Natural killer cell (primary cell): ENCODE results near the gene NDUFV1. TPM values are rescaled to one million over a fixed set of nuclear protein-coding genes. Genes with fewer than 3 reads are reported as not detected.
A peak's percentile ranks its signal among the peaks of the same experiment; 100 is the strongest.
"Not testable (repeated sequence)": the region's sequence is repeated elsewhere in the genome, so short reads cannot be mapped to it uniquely, and the experiment has no call there.

Experiments
- ATAC-seq, 3 donors: fragments of 150-1000 bp in 2 of 3; fragments of 200-7000 bp in 1 of 3; cut with Tn5 transposase; 1 replicate in 1 of 3; 2 replicates in 2 of 3; pipeline ENCODE4 v1.10.0; 2021; ENCODE audit warnings: mild to moderate bottlenecking in 2 of 3, moderate library complexity in 2 of 3
- DNase-seq, 2 donors: peaks; one replicate each; pipeline versions ENCODE4 v3.0.0 to v3.0.0-alpha.2; 2013 to 2021; ENCODE audit warnings: mixed read lengths in 1 of 2
- H3K27ac ChIP-seq: one replicate; pipeline ENCODE4 v1.5.1; 2013; ENCODE audit warnings: mild to moderate bottlenecking, low read length
- H3K27me3 ChIP-seq: one replicate; pipeline ENCODE4 v1.6.1; 2013; ENCODE audit warnings: low read length; ENCODE audit not compliant: control insufficient read depth, insufficient read depth
- H3K36me3 ChIP-seq: one replicate; pipeline ENCODE4 v1.6.1; 2013; ENCODE audit warnings: low read length; ENCODE audit not compliant: control insufficient read depth, insufficient read depth
- H3K4me1 ChIP-seq: one replicate; pipeline ENCODE4 v1.6.1; 2013; ENCODE audit warnings: low read length; ENCODE audit not compliant: control insufficient read depth, insufficient read depth
- H3K4me3 ChIP-seq: one replicate; pipeline ENCODE4 v1.5.1; 2013; ENCODE audit warnings: low read length
- H3K9me3 ChIP-seq: one replicate; pipeline ENCODE4 v1.6.1; 2013; ENCODE audit warnings: low read length; ENCODE audit not compliant: control insufficient read depth, insufficient read depth
- H3K27ac Mint-ChIP-seq, 2 donors: one replicate each; pipeline ENCODE4 v1.8.0; 2022; ENCODE audit warnings: mild to moderate bottlenecking in 2 of 2, mixed read lengths in 2 of 2, moderate library complexity in 1 of 2
- H3K27me3 Mint-ChIP-seq, 2 donors: one replicate each; pipeline ENCODE4 v1.8.0; 2022; ENCODE audit warnings: low read depth in 2 of 2, mixed read lengths in 2 of 2
- H3K36me3 Mint-ChIP-seq: one replicate; pipeline ENCODE4 v1.8.0; 2022; ENCODE audit warnings: mixed read lengths
- H3K4me1 Mint-ChIP-seq, 2 donors: one replicate each; pipeline ENCODE4 v1.8.0; 2022; ENCODE audit warnings: mixed read lengths in 2 of 2
- H3K4me3 Mint-ChIP-seq: one replicate; pipeline ENCODE4 v1.8.0; 2022; ENCODE audit warnings: mild to moderate bottlenecking, moderate library complexity, mixed read lengths
- H3K9me3 Mint-ChIP-seq, 2 donors: one replicate each; pipeline ENCODE4 v1.8.0; 2022; ENCODE audit warnings: mixed read lengths in 2 of 2
- CTCF ChIP-seq: fragments of 200-600 bp; IDR thresholded peaks from one replicate; pipeline ENCODE4 v1.8.0; 2022; ENCODE audit warnings: antibody characterized with exemption
- WGBS: methylation state at CpG from one replicate; pipeline ENCODE4 v1.1.7; 2013; ENCODE audit warnings: missing lambda C conversion rate; ENCODE audit not compliant: insufficient coverage; 5-methylcytosine and 5-hydroxymethylcytosine counted together
- intact Hi-C: fragments of 100-400 bp; cut with micrococcal nuclease; formaldehyde crosslinking; loops from one replicate; pipeline ENCODE4 v1.14.2; 2022
- total RNA-seq, 4 donors: library from RNA; stranded (reverse); fragments of 120-200 nt in 1 of 4; gene quantifications; one replicate each; pipeline versions ENCODE4 v1.2.3 to v1.2.4, GENCODE V29; 2013 to 2022

NDUFV1 gene
- total RNA-seq, 3 donors from 2014 or later (not counting 1 experiment from before 2014, with no cell fraction given): 346 to 393 (median 360) TPM

GRCh38 chr11:67636962-67637361 is 30.2 kb downstream of the NDUFV1 start:
- no peaks in the 10 kb centered on the region for H3K36me3 Mint-ChIP-seq
- intact Hi-C loops: loop anchor here (10.0 kb wide), 1 partner anchor 78 kb away; no protein-coding TSS in a partner anchor
- H3K27ac Mint-ChIP-seq: no peak overlapping the region
- H3K36me3 ChIP-seq: no peaks in the 10 kb centered on the region
- no peak overlapping the region for H3K4me3 ChIP-seq
- no peaks in the 10 kb centered on the region for H3K27me3 ChIP-seq
- H3K4me1 Mint-ChIP-seq: no peaks in the 10 kb centered on the region
- no peaks in the 10 kb centered on the region for H3K9me3 Mint-ChIP-seq
- TF ChIP-seq CTCF: no peak
- no peaks in the 10 kb centered on the region for H3K9me3 ChIP-seq
- H3K4me1 ChIP-seq: peaks cover 4% of the 10 kb centered on the region
- ATAC-seq: no peak
- whole genome bisulfite sequencing: 69% methylated on average over 6 of the region's 6 CpGs
- no peak overlapping the region for H3K27ac ChIP-seq
- no peak overlapping the region for H3K4me3 Mint-ChIP-seq
- H3K27me3 Mint-ChIP-seq: no peaks in the 10 kb centered on the region
- peak in 1 of 2 donors; percentile 1 for DNase-seq

GRCh38 chr11:67637441-67637840 is 30.7 kb downstream of the NDUFV1 start:
- not testable (repeated sequence) for H3K27me3 Mint-ChIP-seq, ATAC-seq, H3K9me3 ChIP-seq, H3K27me3 ChIP-seq, H3K4me1 ChIP-seq, H3K27ac Mint-ChIP-seq, DNase-seq, H3K4me3 Mint-ChIP-seq, H3K36me3 Mint-ChIP-seq, H3K4me1 Mint-ChIP-seq, H3K4me3 ChIP-seq, H3K27ac ChIP-seq, H3K9me3 Mint-ChIP-seq, H3K36me3 ChIP-seq
- intact Hi-C loops: loop anchor here (10.0 kb wide), 1 partner anchor 77 kb away; no protein-coding TSS in a partner anchor
- 93% methylated on average over 3 of the region's 3 CpGs for WGBS

GRCh38 chr11:67638535-67639437 is 32.0 kb downstream of the NDUFV1 start:
- DNase-seq (peak in 1 of 2 donors; percentile 1), ATAC-seq (no peak)
- no peaks in the 10 kb centered on the region for H3K9me3 ChIP-seq
- peaks cover 4% of the 10 kb centered on the region for H3K4me1 ChIP-seq
- Mint-ChIP-seq H3K27me3 (no peaks in the 10 kb centered on the region), H3K27ac (no peak overlapping the region), H3K36me3 (no peaks in the 10 kb centered on the region), H3K4me1 (no peaks in the 10 kb centered on the region), H3K9me3 (no peaks in the 10 kb centered on the region), H3K4me3 (no peak overlapping the region)
- intact Hi-C loops: loop anchor here (10.0 kb wide), 1 partner anchor 76 kb away; no protein-coding TSS in a partner anchor
- no peak overlapping the region for H3K27ac ChIP-seq
- WGBS: 93% methylated on average over 24 of the region's 24 CpGs
- no peaks in the 10 kb centered on the region for H3K27me3 ChIP-seq
- TF ChIP-seq CTCF: no peak
- H3K36me3 ChIP-seq: no peaks in the 10 kb centered on the region
- H3K4me3 ChIP-seq: no peak overlapping the region

GRCh38 chr11:67639438-67639859 is 32.7 kb downstream of the NDUFV1 start, which contains the start of gene TBX10:
TBX10 (minus strand) TSS chr11:67639763; CDS start chr11:67639472, 291 bp downstream.
- DNase-seq (peak in 1 of 2 donors; percentile 2), ATAC-seq (no peak)
- Mint-ChIP-seq H3K4me3 (no peak within 1 kb of the TSS), H3K4me1 (no peaks in the 10 kb centered on the region), H3K27ac (no peak within 1 kb of the TSS), H3K9me3 (no peaks in the 10 kb centered on the region), H3K27me3 (no peaks in the 10 kb centered on the region), H3K36me3 (no peaks in the 10 kb centered on the region)
- 92% methylated on average over 17 of the region's 18 CpGs for WGBS
- no peak for TF ChIP-seq CTCF
- peaks cover 3% of the 10 kb centered on the region for H3K9me3 ChIP-seq
- intact Hi-C loops: loop anchor here (10.0 kb wide), 1 partner anchor 75 kb away; no protein-coding TSS in a partner anchor
- H3K4me3 ChIP-seq: no peak within 1 kb of the TSS
- no peaks in the 10 kb centered on the region for H3K36me3 ChIP-seq
- peaks cover 4% of the 10 kb centered on the region for H3K4me1 ChIP-seq
- no peak within 1 kb of the TSS for H3K27ac ChIP-seq
- no peaks in the 10 kb centered on the region for H3K27me3 ChIP-seq
